ENCODE data around the gene NAA35. TPM values are rescaled to one million over a fixed set of nuclear protein-coding genes. Genes with fewer than 3 reads are reported as not detected.

NAA35 gene
- total and polyA plus RNA-seq, 2 experiments from 2014 or later: 29.2 to 31.6 TPM

DNA sequence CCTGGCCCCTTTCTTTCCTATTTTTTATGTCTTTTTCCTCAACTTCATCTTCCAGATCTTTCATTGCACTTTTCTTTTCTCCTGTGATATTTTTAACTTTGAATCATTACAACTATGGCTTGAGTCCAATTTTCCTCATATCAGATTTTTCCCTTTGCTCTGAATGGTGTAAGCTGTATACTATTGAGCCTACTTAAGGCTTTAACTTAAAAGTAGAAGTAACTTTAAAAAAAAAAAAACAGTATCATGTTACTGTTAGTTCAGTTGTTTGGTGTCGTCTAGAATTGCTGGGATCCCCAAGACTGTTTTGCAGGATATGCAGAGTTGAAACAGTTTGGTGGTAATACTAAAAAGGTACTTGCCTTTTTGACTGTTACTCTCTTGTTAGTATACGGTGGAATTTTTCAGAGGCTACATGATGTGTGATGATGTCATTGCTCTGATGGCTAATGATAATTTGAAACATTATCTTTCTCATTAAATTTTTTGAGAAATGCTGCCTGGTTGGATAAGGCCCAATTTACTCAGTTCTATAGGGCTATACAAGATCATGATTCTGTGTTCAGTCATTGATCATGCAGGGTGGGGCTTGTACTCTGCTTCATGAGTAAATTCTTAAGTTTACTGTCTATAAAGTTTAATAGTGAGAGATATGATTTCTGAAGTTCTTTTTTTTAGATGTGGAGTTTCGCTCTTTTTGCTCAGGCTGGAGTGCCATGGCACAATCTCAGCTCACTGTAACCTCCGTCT is 8.8 kb downstream of the NAA35 start (continued):
- TF ChIP-seq, protein P1, sequence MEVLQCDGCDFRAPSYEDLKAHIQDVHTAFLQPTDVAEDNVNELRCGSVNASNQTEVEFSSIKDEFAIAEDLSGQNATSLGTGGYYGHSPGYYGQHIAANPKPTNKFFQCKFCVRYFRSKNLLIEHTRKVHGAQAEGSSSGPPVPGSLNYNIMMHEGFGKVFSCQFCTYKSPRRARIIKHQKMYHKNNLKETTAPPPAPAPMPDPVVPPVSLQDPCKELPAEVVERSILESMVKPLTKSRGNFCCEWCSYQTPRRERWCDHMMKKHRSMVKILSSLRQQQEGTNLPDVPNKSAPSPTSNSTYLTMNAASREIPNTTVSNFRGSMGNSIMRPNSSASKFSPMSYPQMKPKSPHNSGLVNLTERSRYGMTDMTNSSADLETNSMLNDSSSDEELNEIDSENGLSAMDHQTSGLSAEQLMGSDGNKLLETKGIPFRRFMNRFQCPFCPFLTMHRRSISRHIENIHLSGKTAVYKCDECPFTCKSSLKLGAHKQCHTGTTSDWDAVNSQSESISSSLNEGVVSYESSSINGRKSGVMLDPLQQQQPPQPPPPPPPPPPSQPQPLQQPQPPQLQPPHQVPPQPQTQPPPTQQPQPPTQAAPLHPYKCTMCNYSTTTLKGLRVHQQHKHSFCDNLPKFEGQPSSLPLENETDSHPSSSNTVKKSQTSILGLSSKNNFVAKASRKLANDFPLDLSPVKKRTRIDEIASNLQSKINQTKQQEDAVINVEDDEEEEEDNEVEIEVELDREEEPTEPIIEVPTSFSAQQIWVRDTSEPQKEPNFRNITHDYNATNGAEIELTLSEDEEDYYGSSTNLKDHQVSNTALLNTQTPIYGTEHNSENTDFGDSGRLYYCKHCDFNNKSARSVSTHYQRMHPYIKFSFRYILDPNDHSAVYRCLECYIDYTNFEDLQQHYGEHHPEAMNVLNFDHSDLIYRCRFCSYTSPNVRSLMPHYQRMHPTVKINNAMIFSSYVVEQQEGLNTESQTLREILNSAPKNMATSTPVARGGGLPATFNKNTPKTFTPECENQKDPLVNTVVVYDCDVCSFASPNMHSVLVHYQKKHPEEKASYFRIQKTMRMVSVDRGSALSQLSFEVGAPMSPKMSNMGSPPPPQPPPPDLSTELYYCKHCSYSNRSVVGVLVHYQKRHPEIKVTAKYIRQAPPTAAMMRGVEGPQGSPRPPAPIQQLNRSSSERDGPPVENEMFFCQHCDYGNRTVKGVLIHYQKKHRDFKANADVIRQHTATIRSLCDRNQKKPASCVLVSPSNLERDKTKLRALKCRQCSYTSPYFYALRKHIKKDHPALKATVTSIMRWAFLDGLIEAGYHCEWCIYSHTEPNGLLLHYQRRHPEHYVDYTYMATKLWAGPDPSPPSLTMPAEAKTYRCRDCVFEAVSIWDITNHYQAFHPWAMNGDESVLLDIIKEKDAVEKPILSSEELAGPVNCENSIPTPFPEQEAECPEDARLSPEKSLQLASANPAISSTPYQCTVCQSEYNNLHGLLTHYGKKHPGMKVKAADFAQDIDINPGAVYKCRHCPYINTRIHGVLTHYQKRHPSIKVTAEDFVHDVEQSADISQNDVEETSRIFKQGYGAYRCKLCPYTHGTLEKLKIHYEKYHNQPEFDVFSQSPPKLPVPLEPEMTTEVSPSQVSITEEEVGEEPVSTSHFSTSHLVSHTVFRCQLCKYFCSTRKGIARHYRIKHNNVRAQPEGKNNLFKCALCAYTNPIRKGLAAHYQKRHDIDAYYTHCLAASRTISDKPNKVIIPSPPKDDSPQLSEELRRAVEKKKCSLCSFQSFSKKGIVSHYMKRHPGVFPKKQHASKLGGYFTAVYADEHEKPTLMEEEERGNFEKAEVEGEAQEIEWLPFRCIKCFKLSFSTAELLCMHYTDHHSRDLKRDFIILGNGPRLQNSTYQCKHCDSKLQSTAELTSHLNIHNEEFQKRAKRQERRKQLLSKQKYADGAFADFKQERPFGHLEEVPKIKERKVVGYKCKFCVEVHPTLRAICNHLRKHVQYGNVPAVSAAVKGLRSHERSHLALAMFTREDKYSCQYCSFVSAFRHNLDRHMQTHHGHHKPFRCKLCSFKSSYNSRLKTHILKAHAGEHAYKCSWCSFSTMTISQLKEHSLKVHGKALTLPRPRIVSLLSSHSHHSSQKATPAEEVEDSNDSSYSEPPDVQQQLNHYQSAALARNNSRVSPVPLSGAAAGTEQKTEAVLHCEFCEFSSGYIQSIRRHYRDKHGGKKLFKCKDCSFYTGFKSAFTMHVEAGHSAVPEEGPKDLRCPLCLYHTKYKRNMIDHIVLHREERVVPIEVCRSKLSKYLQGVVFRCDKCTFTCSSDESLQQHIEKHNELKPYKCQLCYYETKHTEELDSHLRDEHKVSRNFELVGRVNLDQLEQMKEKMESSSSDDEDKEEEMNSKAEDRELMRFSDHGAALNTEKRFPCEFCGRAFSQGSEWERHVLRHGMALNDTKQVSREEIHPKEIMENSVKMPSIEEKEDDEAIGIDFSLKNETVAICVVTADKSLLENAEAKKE (CRISPR knock-in tag; IDR thresholded peaks at IDR 0.05): no peak

DNA sequence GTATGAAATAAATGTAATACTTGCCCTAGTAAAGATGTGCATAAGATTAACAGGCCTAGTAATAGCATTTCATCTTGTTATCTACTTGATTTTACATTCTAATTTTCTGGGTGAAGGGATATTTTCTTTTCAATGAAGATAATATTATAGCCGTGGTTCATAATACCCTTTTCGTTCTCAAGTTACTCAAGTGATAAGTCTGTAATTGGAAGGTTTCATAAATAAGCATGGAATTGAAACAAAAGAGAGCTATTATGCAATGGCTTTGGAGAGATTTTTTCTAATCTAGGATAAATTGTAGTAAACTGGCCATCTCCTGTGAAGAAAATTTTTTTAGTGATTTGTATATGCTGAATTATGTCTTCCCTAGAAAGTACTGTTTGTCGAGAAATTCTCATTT is 19.0 kb downstream of the NAA35 start:
- peaks cover 45% of the 10 kb centered on the region for H3K36me3 Mint-ChIP-seq (ENCODE audit: low read depth)
- H3K4me1 Mint-ChIP-seq: peaks cover 15% of the 10 kb centered on the region
- no peak for ATAC-seq
- peaks cover 45% of the 10 kb centered on the region for H3K79me2 ChIP-seq (replicated peaks; ENCODE audit: insufficient read depth)
- H3K4me3 Mint-ChIP-seq: no peak overlapping the region
- no peak overlapping the region for H3K4me3 ChIP-seq
- no peak overlapping the region for H2AFZ ChIP-seq
- peaks cover 4% of the 10 kb centered on the region; the same call in 1 of the 2 replicates for H3K4me1 ChIP-seq (ENCODE audit: insufficient read depth)
- H4K20me1 ChIP-seq (replicated peaks; ENCODE audit: insufficient read depth): peaks cover 4% of the 10 kb centered on the region
- no peak for DNase-seq (ENCODE audit: low spot score)
- H3K27ac Mint-ChIP-seq: no peak overlapping the region
- no peak overlapping the region for H3K27ac ChIP-seq (ENCODE audit: low read depth)
- H3F3A ChIP-seq (replicated peaks; ENCODE audit: low read depth): no peaks in the 10 kb centered on the region
- no peaks in the 10 kb centered on the region for H3K9me2 ChIP-seq (ENCODE audit: insufficient read depth)
- 0 out of 2 replicates have a peak, but pooled peaks cover 10% of the 10 kb centered on the region for H3K36me3 ChIP-seq (ENCODE audit: insufficient read depth)
- no peaks in the 10 kb centered on the region for H3K27me3 ChIP-seq (ENCODE audit: insufficient read depth)
- no peaks in the 10 kb centered on the region for H3K27me3 Mint-ChIP-seq (ENCODE audit: insufficient read depth, low read depth, poor library complexity)
- H3K9me3 Mint-ChIP-seq: no peaks in the 10 kb centered on the region
- no peak overlapping the region for H3K4me2 ChIP-seq
- TF ChIP-seq STAT1 (IDR thresholded peaks at IDR 0.05; ENCODE audit: unreplicated experiment) (no peak), POLR2AphosphoS5 (IDR thresholded peaks at IDR 0.05; ENCODE audit: low read depth) (no peak), EZH2phosphoT487 (IDR thresholded peaks at IDR 0.05; ENCODE audit: unreplicated experiment) (no peak), JUNB (IDR thresholded peaks at IDR 0.05; ENCODE audit: unreplicated experiment) (no peak), ZNF331 (CRISPR knock-in tag; IDR thresholded peaks at IDR 0.05; ENCODE audit: low read depth) (no peak), NANOG (IDR thresholded peaks at IDR 0.05; ENCODE audit: borderline replicate concordance) (no peak), CREB1 (CRISPR knock-in tag; IDR thresholded peaks at IDR 0.05; ENCODE audit: low read depth) (no peak), EZH2 (IDR thresholded peaks at IDR 0.05; ENCODE audit: low read depth, unreplicated experiment) (no peak)
- TF ChIP-seq, protein P1 (CRISPR knock-in tag; IDR thresholded peaks at IDR 0.05): no peak

All from GM23338 (cell line).